Myocyte (in vitro differentiated cells): ENCODE results near the gene LENG8. TPM values are rescaled to one million over a fixed set of nuclear protein-coding genes. Genes with fewer than 3 reads are reported as not detected.
"Not testable (repeated sequence)": the region's sequence is repeated elsewhere in the genome, so short reads cannot be mapped to it uniquely, and the experiment has no call there.

Experiments
- DNase-seq: peaks from one replicate; pipeline ENCODE4 v3.0.0-alpha.2; 2012; ENCODE audit warnings: low read depth
- total RNA-seq: library from RNA; depleted of rRNA; stranded (reverse); fragments of >200 nt; gene quantifications from 2 replicates; pipeline ENCODE4 v1.2.3, GENCODE V29; 2014

LENG8 gene
- total RNA-seq, 1 donor from 2014 or later = 55.1 TPM

DNA sequence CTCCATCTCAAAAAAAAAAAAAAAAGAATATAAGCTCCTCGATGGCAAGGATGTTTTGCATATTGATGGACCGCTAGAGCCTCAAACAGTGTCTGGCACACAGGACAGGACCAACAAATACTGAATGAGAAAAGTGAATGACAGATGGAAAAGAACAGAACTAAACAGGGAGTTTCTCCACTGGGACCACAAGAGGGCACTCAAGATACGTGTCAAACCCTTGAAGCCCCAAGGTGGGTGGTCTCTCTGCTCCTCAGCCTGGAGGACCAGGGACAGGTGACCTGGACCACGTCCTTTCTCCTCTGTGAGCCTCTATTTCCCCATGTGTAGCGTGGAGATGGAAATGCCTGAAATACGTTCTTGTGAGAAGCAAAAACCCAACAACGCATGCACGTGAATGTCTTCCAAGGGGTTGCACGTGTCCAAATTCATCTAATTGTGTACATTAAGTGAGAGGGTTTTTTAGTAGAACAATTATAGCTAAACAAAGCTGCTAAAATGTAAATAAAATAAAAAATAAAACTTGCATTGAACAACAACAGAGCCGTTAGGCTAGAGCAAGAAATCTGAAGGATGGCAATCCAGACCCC, 29.8 kb downstream of the LENG8 start:
- DNase-seq = peak; percentile 64

DNA sequence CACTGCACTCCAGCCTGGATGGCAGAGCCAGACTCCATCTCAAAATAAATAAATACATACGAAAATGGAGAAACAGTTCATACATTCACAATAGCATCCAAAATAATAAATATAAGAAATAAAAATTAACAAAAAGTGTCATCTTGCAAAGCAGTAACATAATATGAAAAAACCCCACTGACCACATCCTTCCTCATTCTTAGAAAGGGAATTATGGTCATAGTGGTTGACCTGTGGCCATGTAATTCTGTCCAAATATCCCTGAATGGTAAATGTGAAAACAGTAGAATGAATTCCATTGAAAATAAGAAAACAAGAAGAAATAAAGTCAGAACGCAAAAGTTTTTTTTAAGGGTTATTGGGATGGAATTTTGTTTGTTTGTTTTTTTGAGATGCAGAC, 31.1 kb downstream of the LENG8 start:
- no peak for DNase-seq

- DNase-seq = peak; percentile 72
These were observed 32.4 kb downstream of the LENG8 start for GRCh38 chr19:54481326-54481930.

- no peak for DNase-seq
These were observed 33.9 kb downstream of the LENG8 start for GRCh38 chr19:54482889-54483288.

DNA sequence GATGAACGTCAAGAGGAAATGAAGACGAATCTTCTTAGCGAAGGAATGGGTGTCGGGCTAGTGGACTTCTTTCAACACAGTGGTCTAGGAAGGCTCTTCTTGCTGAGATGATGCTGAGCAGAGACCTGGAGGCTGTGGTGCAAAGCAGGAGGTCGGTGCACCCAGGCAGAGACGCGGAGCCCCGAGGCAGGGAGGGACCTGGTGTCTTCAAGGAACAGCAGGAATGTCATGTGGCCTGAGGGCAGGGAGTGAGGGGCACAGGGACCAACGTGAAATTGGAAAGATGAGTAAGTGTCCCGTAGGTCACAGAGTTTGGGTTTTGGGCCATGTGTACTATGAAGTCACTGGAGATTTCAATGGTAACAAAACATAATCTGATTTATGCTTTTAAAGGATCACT, 35.5 kb downstream of the LENG8 start:
- no peak for DNase-seq

DNA sequence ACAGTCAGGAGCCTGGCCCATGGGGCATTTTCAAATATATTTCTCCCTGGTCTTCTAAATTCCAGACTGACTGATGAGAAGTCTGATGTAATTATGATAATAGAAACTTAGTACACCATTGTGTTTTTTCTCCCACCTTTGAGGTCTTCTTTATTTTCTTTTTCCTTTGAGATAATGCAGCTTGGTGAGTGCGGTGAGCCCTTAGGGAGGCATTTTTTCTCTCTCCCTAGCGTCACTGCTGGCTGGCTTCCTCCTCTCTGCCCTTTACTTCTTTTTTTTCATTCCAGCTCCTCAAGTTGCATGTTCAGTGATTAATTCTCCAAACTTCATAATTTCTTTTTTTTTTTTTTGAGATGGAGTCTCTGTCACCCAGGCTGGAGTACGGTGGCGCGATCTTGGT, 36.9 kb downstream of the LENG8 start:
- DNase-seq = no peak

- DNase-seq = no peak
These were observed 40.3 kb downstream of the LENG8 start for GRCh38 chr19:54489341-54489740.

GRCh38 chr19:54489766-54490165, 40.8 kb downstream of the LENG8 start:
- DNase-seq = no peak

DNA sequence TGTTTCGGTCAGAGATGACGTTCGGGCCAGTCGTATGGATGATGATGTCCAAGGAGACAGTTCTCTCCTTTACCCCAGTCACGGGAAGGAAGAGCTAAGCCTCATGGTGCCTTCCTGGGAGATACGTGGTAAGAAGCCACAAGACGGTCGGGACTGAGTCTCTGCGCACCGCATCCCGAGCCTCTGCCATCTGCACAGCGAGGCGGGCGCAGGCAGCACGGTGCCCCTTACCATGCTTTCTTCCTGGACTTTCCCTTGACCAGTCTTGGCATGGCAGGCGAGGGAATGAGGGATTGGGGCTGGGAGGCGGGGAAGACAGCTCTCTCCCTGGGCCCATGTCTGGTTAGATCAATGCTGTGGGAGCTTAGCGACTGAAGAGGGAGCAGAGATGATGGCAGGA, 43.6 kb downstream of the LENG8 start:
- no peak for DNase-seq

DNA sequence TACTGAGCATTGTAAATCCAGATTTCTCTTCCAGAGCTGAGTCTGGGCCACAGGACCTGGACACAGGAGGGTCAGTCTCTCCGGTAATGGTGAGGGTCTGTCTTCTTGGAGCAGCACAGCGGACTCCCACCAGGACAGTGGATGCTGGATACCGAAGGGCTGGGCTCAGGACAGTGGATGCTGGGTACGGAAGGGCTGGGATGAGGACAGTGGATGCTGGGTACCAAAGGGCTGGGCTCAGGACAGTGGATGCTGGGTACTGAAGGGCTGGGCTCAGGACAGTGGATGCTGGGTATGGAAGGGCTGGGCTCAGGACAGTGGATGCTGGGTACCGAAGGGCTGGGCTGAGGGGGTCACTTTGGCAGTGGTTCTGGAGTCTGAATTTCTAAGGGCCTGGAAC, 44.1 kb downstream of the LENG8 start:
- DNase-seq = not testable (repeated sequence)

DNA sequence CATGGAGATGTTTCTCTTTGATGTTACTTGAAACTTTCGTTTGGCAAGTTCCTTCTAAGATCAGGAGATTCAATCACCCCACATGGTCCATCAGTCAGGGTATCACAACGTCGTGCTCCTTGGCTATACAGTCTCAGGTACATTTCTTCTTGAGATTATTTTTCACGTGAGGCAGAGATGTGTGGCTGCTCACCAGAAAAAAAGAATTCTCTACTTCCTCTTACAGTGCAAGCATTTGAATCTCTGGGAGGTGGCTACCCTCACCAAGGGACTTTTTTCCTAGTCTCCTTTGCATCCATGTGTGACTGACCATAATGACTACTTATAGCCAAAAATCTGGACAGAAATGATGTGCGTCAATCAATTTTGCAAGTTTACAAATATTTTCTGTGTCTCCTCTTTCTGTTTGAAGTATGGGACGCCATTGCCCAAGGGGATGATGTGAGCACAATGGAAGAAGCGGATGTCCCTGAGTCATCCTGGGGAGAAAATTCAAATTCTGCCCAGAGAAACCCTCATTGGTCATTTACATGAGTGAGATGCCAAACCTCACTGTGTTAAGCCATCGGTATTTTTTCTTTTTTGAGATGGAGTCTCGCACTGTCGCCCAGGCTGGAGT, 45.1 kb downstream of the LENG8 start:
- no peak for DNase-seq

DNA sequence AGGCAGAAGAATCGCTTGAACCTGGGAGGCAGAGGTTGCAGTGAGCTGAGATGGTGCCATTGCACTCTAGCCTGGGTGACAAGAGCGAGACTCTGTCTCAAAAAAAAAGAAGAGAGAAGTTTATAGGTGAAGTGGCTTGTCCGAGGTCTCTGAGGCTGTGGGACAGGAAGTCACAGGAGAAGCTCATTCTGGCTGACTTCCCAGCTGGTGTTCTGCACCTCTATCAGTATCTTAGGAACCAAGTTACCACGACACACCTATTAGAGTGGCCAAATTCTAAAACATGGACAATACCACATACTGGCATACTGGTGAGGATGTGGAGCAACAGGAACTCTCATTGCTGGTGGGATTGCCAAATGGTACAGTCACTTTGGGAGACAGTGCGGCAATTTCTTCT, 46.3 kb downstream of the LENG8 start:
- DNase-seq = not testable (repeated sequence)

DNA sequence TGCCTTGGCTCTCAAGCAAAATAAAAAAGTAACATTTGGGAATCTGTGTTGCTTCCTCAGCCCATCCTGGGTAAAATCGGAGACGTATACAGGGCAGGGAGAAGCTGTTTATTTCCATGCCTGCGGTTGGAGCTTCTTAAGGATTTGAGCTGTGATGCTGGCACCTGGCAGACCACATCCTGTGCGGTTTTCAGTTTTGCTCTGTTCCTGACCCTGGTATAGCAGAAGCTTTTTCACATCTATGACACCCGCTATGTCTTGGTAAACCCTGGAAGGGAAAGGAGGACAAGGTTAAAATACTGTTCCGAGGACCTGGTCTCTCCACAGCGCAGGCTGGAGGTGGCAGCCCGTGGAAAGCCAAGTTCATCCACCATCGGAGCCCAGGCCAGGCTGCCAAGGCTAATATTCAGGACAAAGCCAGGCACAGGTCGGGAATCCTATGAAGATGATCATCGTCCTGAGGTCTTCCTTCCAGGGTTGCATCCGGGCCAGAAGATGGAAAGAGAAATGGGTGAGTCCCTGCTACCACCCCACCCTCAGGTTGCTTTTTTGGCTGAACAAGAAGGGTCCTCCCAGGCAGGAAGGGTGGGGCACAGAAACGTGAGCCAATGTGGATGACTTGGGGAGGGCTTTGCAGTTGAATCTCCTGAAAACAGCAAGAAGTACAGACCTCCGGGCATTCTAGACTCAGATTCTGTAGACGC, 48.9 kb downstream of the LENG8 start:
- not testable (repeated sequence) for DNase-seq

DNA sequence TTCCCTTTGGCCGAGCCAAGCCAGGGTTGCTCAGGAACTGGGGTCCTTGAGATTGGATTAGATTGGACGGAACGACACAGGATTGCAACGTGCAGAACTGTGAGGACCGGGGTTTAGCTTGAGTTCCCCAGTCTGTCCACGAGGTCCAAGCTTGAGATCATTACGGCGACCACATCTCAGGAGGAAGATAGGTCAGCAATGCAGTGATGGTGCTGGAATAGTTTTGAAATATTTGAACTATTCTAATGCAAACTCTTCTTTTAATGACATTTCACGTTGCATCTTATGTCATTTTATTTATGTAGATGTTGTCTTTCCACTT, 49.4 kb downstream of the LENG8 start:
- not testable (repeated sequence) for DNase-seq

GRCh38 chr19:54502518-54503048, 53.6 kb downstream of the LENG8 start, which contains the start of gene LAIR2:
Gene LAIR2, plus strand, starts transcription at chr19:54502831. Its CDS starts 88 bp downstream, at chr19:54502919.
- DNase-seq = no peak

DNA sequence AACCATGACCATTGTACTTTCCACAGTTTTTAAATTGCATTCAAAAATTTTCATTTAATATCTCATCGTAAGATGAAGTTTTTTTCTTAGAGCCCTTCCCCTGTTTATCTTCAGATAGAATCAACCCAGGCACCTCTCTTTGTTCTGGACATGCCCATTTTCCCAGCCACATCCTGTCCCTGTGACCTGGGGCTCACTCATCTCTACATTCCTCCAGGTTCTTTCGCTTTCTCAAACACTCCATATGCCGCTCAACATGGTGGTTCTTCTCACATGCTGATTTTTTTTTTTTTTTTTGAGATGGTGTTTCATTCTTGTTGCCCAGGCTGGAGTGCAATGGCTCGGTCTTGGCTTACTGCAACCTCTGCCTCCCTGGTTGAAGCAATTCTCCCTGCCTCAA, 56.5 kb downstream of the LENG8 start:
- DNase-seq = not testable (repeated sequence)

DNA sequence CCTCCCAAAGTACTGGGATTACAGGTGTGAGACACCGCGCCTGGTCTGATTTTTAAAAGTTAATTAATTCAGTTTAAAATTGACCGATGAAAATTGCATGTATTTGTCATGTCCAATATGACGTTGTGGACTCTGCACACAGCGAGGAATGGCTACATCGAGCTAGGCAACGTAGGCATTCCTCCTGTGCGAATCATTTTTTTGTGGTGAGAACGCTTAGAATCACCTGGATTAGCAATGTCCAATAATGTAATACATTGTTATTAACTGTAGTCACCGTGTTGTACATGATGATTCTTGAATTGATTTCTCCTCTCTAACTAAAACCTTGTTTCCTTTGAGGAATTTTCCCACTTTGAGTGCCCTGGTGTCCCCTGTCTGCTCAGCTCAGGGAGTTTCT, 57.1 kb downstream of the LENG8 start:
- no peak for DNase-seq

DNA sequence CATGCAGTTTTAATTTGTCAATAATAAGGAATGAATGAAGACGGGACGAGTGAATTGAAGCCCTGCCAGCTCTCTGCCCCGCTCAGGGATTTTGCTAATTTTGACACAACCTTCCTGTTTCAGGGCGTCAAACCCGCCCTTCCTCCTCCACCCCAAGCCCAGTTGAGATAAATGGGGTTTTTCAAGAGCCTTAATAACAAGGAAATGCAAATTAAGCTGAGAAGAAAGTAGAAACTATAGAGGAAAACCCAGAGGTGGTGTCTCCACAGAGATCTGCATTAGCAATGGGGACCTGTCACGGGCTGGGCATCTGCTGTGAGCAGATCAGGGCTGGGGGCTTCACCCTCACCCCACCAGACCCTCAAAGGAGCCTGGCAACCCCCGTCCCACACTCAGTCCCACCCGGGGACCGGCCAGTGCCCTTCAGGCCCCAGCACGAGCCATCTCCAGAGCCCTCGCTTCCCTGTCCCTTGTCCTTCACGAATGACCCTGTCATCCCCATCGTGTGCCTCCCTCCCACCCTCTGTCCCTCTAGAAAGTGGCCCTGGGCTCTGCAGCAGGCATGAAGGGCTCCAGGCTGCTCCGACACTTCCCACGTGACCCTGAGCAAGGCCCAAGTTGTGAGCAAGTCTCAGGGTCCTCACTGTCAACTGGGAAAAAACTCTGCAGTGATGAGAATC, 58.2 kb downstream of the LENG8 start:
- DNase-seq = not testable (repeated sequence)

- no peak for DNase-seq
These were observed 58.8 kb downstream of the LENG8 start for GRCh38 chr19:54507824-54508223.

GRCh38 chr19:54508487-54508886, 59.5 kb downstream of the LENG8 start:
- DNase-seq = not testable (repeated sequence)

DNA sequence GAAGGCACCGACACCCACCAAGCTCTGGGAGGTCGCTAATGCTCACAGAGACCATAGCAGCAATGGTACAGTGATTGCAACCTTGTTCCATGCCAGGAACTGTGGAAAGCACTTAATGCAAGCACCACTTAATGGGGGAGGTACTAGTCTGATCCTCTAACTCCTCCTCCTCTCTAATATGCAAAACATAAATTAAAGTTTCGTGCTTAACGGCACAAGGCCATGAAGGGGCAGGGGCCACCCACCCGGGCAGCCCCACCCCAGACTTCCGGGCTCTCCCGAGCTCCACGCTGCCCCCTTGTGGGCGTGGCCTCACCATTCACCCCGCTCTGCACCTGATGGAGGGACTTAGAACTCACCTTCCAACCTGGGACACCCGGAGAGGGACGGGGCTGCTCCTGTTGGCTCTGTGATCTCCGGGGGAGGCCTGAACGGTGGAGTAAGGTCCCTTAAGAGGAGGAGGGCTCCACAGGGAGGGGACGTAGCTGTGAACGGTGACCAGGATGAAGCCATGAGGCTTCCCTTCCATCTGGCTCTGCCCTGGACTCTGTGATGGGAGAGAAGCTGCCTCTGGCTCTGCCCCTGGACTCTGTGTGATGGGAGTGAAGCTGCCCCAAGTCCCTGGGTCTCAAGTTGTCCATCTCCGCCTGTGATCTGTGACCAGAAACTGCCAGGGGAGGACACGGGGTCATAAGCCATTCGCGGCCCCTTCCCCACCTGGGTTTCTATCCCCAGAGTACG, 60.4 kb downstream of the LENG8 start:
- not testable (repeated sequence) for DNase-seq
